K562 (cell line): ENCODE data around the gene RILP. TPM values are rescaled to one million over a fixed set of nuclear protein-coding genes. Genes with fewer than 3 reads are reported as not detected.

Experiments
- CEBPB ChIP-seq: fragments of 450-650 bp; IDR thresholded peaks from 2 replicates; pipeline ENCODE4 v1.6.1; 2016; ENCODE audit warnings: missing genetic modification characterization, missing compliant biosample characterization
- DIDO1 ChIP-seq: fragments of 450-650 bp; IDR thresholded peaks from 2 replicates; pipeline ENCODE4 v1.6.1; 2016; ENCODE audit warnings: low read depth, missing biosample characterization, missing genetic modification characterization
- ELF1 ChIP-seq: fragments of 200-800 bp; sonication (Bioruptor generic); IDR thresholded peaks from 2 replicates; pipeline ENCODE4 v1.6.1; 2016; ENCODE audit warnings: missing genetic modification characterization, missing compliant biosample characterization
- ESRRA ChIP-seq: fragments of 450-650 bp; IDR thresholded peaks from 2 replicates; pipeline ENCODE4 v1.6.1; 2014; ENCODE audit warnings: low read depth, mild to moderate bottlenecking, moderate library complexity, borderline replicate concordance
- FOS ChIP-seq: IDR thresholded peaks from 3 replicates; pipeline ENCODE4 v1.6.1; 2011; ENCODE audit not compliant: insufficient read length; ENCODE audit errors: extremely low read depth
- FOXM1 ChIP-seq, 2 experiments: fragments of 450-650 bp in 1 of 2; sonication (generic) in 1 of 2; formaldehyde crosslinking in 1 of 2; IDR thresholded peaks; 2 replicates each; pipeline versions ENCODE4 v1.6.1 to v1.9.0; 2017 to 2022; ENCODE audit warnings: low read depth in 2 of 2, mild to moderate bottlenecking in 2 of 2, missing genetic modification reagents in 1 of 2, moderate library complexity in 1 of 2
- HLTF ChIP-seq: fragments of 450-650 bp; IDR thresholded peaks from 2 replicates; pipeline ENCODE4 v1.6.1; 2016
- HNRNPK ChIP-seq: fragments of 200-400 bp; formaldehyde crosslinking; IDR thresholded peaks from one replicate; pipeline ENCODE4 v1.6.1; 2018; ENCODE audit warnings: mild to moderate bottlenecking, low read depth, low read length; ENCODE audit not compliant: poor library complexity, severe bottlenecking
- MED1 ChIP-seq: sonication (generic); formaldehyde crosslinking; IDR thresholded peaks from 2 replicates; pipeline ENCODE4 v1.8.1; 2023; ENCODE audit warnings: missing genetic modification reagents, borderline replicate concordance
- NCOA4 ChIP-seq: fragments of 450-650 bp; IDR thresholded peaks from 2 replicates; pipeline ENCODE4 v1.6.1; 2018; ENCODE audit warnings: mild to moderate bottlenecking; ENCODE audit not compliant: partially characterized antibody
- NFE2L1 ChIP-seq: fragments of 450-650 bp; IDR thresholded peaks from 2 replicates; pipeline ENCODE4 v1.6.1; 2016; ENCODE audit warnings: missing genetic modification characterization, low read depth, mild to moderate bottlenecking, missing compliant biosample characterization, moderate library complexity, borderline replicate concordance
- POU5F1 ChIP-seq: fragments of 150-350 bp; IDR thresholded peaks from 2 replicates; pipeline ENCODE4 v1.6.1; 2014; ENCODE audit warnings: borderline replicate concordance, low read length, low read depth, mild to moderate bottlenecking; ENCODE audit not compliant: partially characterized antibody
- RBM17 ChIP-seq: fragments of 200-400 bp; formaldehyde crosslinking; IDR thresholded peaks from 2 replicates; pipeline ENCODE4 v1.6.1; 2017; ENCODE audit warnings: low read depth, mild to moderate bottlenecking, low read length, borderline replicate concordance
- SAFB2 ChIP-seq: fragments of 200-400 bp; formaldehyde crosslinking; IDR thresholded peaks from 2 replicates; pipeline ENCODE4 v1.6.1; 2018; ENCODE audit warnings: borderline replicate concordance, low read length, low read depth, moderate library complexity; ENCODE audit not compliant: severe bottlenecking
- SIRT6 ChIP-seq: IDR thresholded peaks from one replicate; pipeline ENCODE4 v1.6.1; 2012; ENCODE audit warnings: low read depth, mild to moderate bottlenecking, control low read depth, inconsistent platforms, low read length, moderate library complexity
- TEAD1 ChIP-seq, 2 experiments: fragments of 450-650 bp in 1 of 2; sonication (generic) in 1 of 2; formaldehyde crosslinking; IDR thresholded peaks; 2 replicates each; pipeline versions ENCODE4 v1.4.0 to v1.8.0; 2020 to 2022; ENCODE audit warnings: mild to moderate bottlenecking in 2 of 2, missing genetic modification reagents in 1 of 2
- ZNF24 ChIP-seq: fragments of 450-650 bp; IDR thresholded peaks from 2 replicates; pipeline ENCODE4 v1.6.1; 2016
- ZNF263 ChIP-seq: sonication (generic); formaldehyde crosslinking; IDR thresholded peaks from 2 replicates; pipeline ENCODE4 v1.8.0; 2022; ENCODE audit warnings: mild to moderate bottlenecking, missing genetic modification reagents, borderline replicate concordance
- polyA plus RNA-seq, 8 experiments: library from polyadenylated mRNA; depleted of rRNA in 4 of 8; stranded (reverse) in 5 of 8; unstranded in 3 of 8; fragments of >200 nt; fragmentation: Nextera tagmentation in 2 of 8; fragmentation: Illumina TruSeq in 1 of 8; extraction: Ambion mirVana in 2 of 8; extraction: Trizol in 1 of 8; gene quantifications; 2 replicates each; pipeline versions ENCODE4 v1.2.1 to v1.2.3, GENCODE V29; 2011 to 2014; ENCODE audit warnings: inconsistent platforms in 1 of 8, missing spikeins in 1 of 8
- total RNA-seq, 7 experiments: library from RNA; depleted of rRNA in 6 of 7; stranded (reverse); fragments of >200 nt in 6 of 7; fragmentation: Illumina TruSeq in 2 of 7; extraction: Trizol in 2 of 7; gene quantifications; 2 replicates each; pipeline versions ENCODE4 v1.2.1 to v1.2.3, GENCODE V29; 2011 to 2021; ENCODE audit warnings: low replicate concordance in 1 of 7
- TF ChIP-seq, protein P1 (sequence below), 2 experiments: fragments of 250-450 bp in 1 of 2; fragments of 450-650 bp in 1 of 2; sonication (Bioruptor Pico) in 1 of 2; IDR thresholded peaks; 2 replicates each; pipeline versions ENCODE4 v1.6.1 to v1.8.0; 2016 to 2021; ENCODE audit warnings: mild to moderate bottlenecking in 2 of 2, moderate library complexity in 2 of 2, missing compliant biosample characterization in 1 of 2, missing genetic modification characterization in 1 of 2
- TF ChIP-seq, protein P2 (sequence below), 3 experiments: IDR thresholded peaks in 2 of 3; conservative IDR thresholded peaks in 1 of 3; 2 replicates each; pipeline ENCODE4 v1.5.1; 2011 to 2012; ENCODE audit warnings: low read length in 3 of 3, mild to moderate bottlenecking in 3 of 3, control low read depth in 2 of 3, improper control_type of control experiment in 1 of 3, inconsistent platforms in 1 of 3, low read depth in 1 of 3, mixed read lengths in 1 of 3, moderate library complexity in 1 of 3; ENCODE audit not compliant: insufficient read depth in 2 of 3
- TF ChIP-seq, protein P3 (sequence below): fragments of 450-650 bp; formaldehyde crosslinking; conservative IDR thresholded peaks from 2 replicates; pipeline ENCODE4 v1.4.0; 2022; ENCODE audit warnings: mild to moderate bottlenecking, missing genetic modification characterization
- TF ChIP-seq, protein P4 (sequence below): IDR thresholded peaks from 3 replicates; pipeline ENCODE4 v1.6.1; 2011; ENCODE audit warnings: borderline replicate concordance, mild to moderate bottlenecking; ENCODE audit not compliant: insufficient read length, insufficient read depth

The RILP gene
- total and polyA plus RNA-seq, 9 of the 15 experiments (the other 6 are each of a cell fraction or from before 2014, with no cell fraction given): 0.75 to 54.9 (median 27.8) TPM

DNA sequence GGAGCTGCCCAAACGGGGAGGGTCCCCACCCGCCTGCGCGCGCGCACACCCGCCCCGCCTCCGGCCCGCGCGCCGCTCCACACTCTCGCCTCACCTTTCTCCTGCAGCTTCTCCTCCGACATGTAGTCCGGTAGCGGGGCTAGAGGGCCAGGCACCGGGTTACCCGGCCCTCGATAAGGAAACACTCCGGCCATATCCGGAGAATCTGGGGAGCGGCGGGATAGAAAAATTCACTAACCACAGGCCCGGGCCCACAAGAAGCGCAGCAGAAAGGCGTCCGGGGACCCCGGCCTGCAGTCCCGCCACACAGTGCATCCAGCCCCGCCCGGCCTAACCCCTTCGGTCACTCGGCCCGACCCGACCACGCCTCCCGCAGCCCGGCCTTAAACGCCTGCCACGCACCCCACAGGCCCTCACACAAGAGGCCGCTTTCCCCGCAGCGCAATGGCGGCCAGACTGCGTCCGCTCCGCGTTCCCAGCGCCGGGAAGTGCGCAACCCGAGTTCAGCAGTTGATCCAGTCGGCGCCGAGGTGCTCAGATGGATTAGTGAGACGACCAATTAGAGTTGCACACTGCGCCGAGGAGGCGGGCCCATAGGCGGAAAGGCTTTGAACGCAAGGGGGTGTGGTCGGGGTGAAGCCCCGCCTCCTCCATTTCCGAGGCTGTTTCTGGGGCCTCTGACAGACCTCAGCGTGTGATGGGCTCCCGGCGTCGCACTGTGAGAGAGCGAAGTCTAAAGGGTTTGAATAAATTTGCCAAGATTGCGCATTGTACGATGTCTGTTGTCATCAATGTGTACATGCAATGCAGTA is 34.9 kb upstream of the RILP start, which contains the start of gene PRPF8 (continued):
- TF ChIP-seq, protein P1, sequence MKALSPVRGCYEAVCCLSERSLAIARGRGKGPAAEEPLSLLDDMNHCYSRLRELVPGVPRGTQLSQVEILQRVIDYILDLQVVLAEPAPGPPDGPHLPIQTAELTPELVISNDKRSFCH (CRISPR knock-in tag; IDR thresholded peaks at IDR 0.05): no peak
- TF ChIP-seq, protein P1 (tag; IDR thresholded peaks at IDR 0.05): no peak
- TF ChIP-seq FOXM1 (IDR thresholded peaks at IDR 0.05; ENCODE audit: low read depth): no peak
- no peak for TF ChIP-seq FOXM1 (CRISPR knock-in tag; IDR thresholded peaks at IDR 0.05; ENCODE audit: low read depth)
- no peak for TF ChIP-seq ELF1 (tag)
- no peak for TF ChIP-seq HNRNPK
- no peak for TF ChIP-seq HLTF
- no peak for TF ChIP-seq POU5F1
- TF ChIP-seq, protein P2, sequence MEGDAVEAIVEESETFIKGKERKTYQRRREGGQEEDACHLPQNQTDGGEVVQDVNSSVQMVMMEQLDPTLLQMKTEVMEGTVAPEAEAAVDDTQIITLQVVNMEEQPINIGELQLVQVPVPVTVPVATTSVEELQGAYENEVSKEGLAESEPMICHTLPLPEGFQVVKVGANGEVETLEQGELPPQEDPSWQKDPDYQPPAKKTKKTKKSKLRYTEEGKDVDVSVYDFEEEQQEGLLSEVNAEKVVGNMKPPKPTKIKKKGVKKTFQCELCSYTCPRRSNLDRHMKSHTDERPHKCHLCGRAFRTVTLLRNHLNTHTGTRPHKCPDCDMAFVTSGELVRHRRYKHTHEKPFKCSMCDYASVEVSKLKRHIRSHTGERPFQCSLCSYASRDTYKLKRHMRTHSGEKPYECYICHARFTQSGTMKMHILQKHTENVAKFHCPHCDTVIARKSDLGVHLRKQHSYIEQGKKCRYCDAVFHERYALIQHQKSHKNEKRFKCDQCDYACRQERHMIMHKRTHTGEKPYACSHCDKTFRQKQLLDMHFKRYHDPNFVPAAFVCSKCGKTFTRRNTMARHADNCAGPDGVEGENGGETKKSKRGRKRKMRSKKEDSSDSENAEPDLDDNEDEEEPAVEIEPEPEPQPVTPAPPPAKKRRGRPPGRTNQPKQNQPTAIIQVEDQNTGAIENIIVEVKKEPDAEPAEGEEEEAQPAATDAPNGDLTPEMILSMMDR (IDR thresholded peaks at IDR 0.05 in 2 of 3, conservative IDR thresholded peaks at IDR 0.05 in 1 of 3; ENCODE audit: insufficient read depth in 2 of 3, low read depth in 1 of 3, low read length in 3 of 3): no peak
- peak; percentile 17; the same call in 1 of the 2 replicates for TF ChIP-seq CEBPB (tag)
- no peak for TF ChIP-seq RBM17
- no peak for TF ChIP-seq NFE2L1 (tag)
- TF ChIP-seq ESRRA: no peak; the same call in 1 of the 2 replicates
- TF ChIP-seq ZNF263 (CRISPR knock-in tag): no peak
- TF ChIP-seq SIRT6: no peak
- TF ChIP-seq MED1 (CRISPR knock-in tag): no peak
- TF ChIP-seq ZNF24: peak; percentile 92; the same call in 1 of the 2 replicates
- TF ChIP-seq, protein P3, sequence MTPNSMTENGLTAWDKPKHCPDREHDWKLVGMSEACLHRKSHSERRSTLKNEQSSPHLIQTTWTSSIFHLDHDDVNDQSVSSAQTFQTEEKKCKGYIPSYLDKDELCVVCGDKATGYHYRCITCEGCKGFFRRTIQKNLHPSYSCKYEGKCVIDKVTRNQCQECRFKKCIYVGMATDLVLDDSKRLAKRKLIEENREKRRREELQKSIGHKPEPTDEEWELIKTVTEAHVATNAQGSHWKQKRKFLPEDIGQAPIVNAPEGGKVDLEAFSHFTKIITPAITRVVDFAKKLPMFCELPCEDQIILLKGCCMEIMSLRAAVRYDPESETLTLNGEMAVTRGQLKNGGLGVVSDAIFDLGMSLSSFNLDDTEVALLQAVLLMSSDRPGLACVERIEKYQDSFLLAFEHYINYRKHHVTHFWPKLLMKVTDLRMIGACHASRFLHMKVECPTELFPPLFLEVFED (CRISPR knock-in tag): no peak
- TF ChIP-seq TEAD1 (CRISPR knock-in tag; IDR thresholded peaks at IDR 0.05): no peak
- TF ChIP-seq FOS: peak; percentile 79
- TF ChIP-seq, protein P4, sequence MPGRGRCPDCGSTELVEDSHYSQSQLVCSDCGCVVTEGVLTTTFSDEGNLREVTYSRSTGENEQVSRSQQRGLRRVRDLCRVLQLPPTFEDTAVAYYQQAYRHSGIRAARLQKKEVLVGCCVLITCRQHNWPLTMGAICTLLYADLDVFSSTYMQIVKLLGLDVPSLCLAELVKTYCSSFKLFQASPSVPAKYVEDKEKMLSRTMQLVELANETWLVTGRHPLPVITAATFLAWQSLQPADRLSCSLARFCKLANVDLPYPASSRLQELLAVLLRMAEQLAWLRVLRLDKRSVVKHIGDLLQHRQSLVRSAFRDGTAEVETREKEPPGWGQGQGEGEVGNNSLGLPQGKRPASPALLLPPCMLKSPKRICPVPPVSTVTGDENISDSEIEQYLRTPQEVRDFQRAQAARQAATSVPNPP: no peak
- no peak for TF ChIP-seq SAFB2
- no peak for TF ChIP-seq NCOA4
- no peak for TF ChIP-seq DIDO1
